CD14-positive monocyte (primary cell): ENCODE data around the gene GATC. TPM values are rescaled to one million over a fixed set of nuclear protein-coding genes. Genes with fewer than 3 reads are reported as not detected.

Experiments
- DNase-seq, 3 donors: peaks; one replicate each; pipeline ENCODE4 v3.0.0-alpha.2; 2011 to 2022
- H2AFZ ChIP-seq: 2 replicates; pipeline ENCODE4 v1.6.0; 2012; ENCODE audit warnings: mild to moderate bottlenecking, low read depth, low read length, inconsistent platforms; ENCODE audit not compliant: insufficient read depth, poor library complexity, severe bottlenecking
- H3K27ac ChIP-seq, 2 donors: 1 replicate in 1 of 2; 2 replicates in 1 of 2; pipeline ENCODE4 v1.5.1; 2012 to 2013; ENCODE audit warnings: low read length in 2 of 2, control low read depth in 1 of 2, inconsistent platforms in 1 of 2, low read depth in 1 of 2, mild to moderate bottlenecking in 1 of 2
- H3K27me3 ChIP-seq, 2 donors: one replicate each; pipeline versions ENCODE4 v1.6.0 to v1.6.1; 2011 to 2013; ENCODE audit warnings: low read length in 2 of 2; ENCODE audit not compliant: control insufficient read depth in 2 of 2, insufficient read depth in 2 of 2
- H3K36me3 ChIP-seq, 2 donors: replicated peaks in 1 of 2; 1 replicate in 1 of 2; 2 replicates in 1 of 2; pipeline versions ENCODE4 v1.5.1 to v1.6.1; 2012 to 2013; ENCODE audit warnings: low read length in 2 of 2, control low read depth in 1 of 2, inconsistent platforms in 1 of 2, mild to moderate bottlenecking in 1 of 2; ENCODE audit not compliant: insufficient read depth in 2 of 2, control insufficient read depth in 1 of 2
- H3K4me1 ChIP-seq, 2 donors: 1 replicate in 1 of 2; 2 replicates in 1 of 2; pipeline versions ENCODE4 v1.5.1 to v1.6.1; 2012 to 2013; ENCODE audit warnings: low read length in 2 of 2, control low read depth in 1 of 2, inconsistent platforms in 1 of 2, mild to moderate bottlenecking in 1 of 2, moderate library complexity in 1 of 2; ENCODE audit not compliant: insufficient read depth in 2 of 2, control insufficient read depth in 1 of 2
- H3K4me2 ChIP-seq: replicated peaks from 2 replicates; pipeline ENCODE3; 2012; ENCODE audit warnings: low read length, moderate library complexity, mild to moderate bottlenecking; ENCODE audit not compliant: poor library complexity, severe bottlenecking; ENCODE audit errors: extremely low read depth
- H3K4me3 ChIP-seq, 3 experiments: fragments of 200-600 bp in 1 of 3; sonication (generic) in 1 of 3; replicated peaks in 1 of 3; 1 replicate in 2 of 3; 2 replicates in 1 of 3; pipeline ENCODE4 v1.5.1; 2011 to 2013; ENCODE audit warnings: low read length in 3 of 3, mild to moderate bottlenecking in 3 of 3, control low read depth in 2 of 3, low read depth in 2 of 3, inconsistent platforms in 1 of 3, moderate library complexity in 1 of 3
- H3K79me2 ChIP-seq: 2 replicates; pipeline ENCODE4 v1.6.0; 2012; ENCODE audit warnings: mild to moderate bottlenecking, control low read depth, inconsistent platforms, low read length, moderate library complexity; ENCODE audit not compliant: insufficient read depth
- H3K9ac ChIP-seq: 2 replicates; pipeline ENCODE4 v1.6.0; 2017; ENCODE audit warnings: low read length, mild to moderate bottlenecking; ENCODE audit not compliant: insufficient read depth, poor library complexity, severe bottlenecking
- H3K9me3 ChIP-seq, 2 donors: replicated peaks in 1 of 2; 1 replicate in 1 of 2; 2 replicates in 1 of 2; pipeline versions ENCODE4 v1.5.1 to v1.6.1; 2012 to 2013; ENCODE audit warnings: low read length in 2 of 2, control low read depth in 1 of 2; ENCODE audit not compliant: control insufficient read depth in 1 of 2, insufficient read depth in 1 of 2
- H4K20me1 ChIP-seq: 2 replicates; pipeline ENCODE4 v1.6.0; 2012; ENCODE audit warnings: mild to moderate bottlenecking, low read length, control low read depth, moderate library complexity; ENCODE audit not compliant: insufficient read depth
- H3K27ac Mint-ChIP-seq, 7 donors: one replicate each; pipeline ENCODE4 v1.8.0; 2020; ENCODE audit warnings: mild to moderate bottlenecking in 7 of 7, mixed read lengths in 7 of 7, moderate library complexity in 6 of 7, inconsistent platforms in 2 of 7
- H3K27me3 Mint-ChIP-seq, 3 donors: one replicate each; pipeline ENCODE4 v1.8.0; 2021 to 2022; ENCODE audit warnings: low read depth in 3 of 3, mild to moderate bottlenecking in 3 of 3, mixed read lengths in 3 of 3, moderate library complexity in 3 of 3, inconsistent platforms in 1 of 3
- H3K36me3 Mint-ChIP-seq, 2 donors: one replicate each; pipeline ENCODE4 v1.8.0; 2020; ENCODE audit warnings: mixed read lengths in 2 of 2, inconsistent platforms in 1 of 2, mild to moderate bottlenecking in 1 of 2
- H3K4me1 Mint-ChIP-seq: one replicate; pipeline ENCODE4 v1.8.0; 2020; ENCODE audit warnings: mild to moderate bottlenecking, mixed read lengths
- H3K4me3 Mint-ChIP-seq, 2 donors: one replicate each; pipeline ENCODE4 v1.8.0; 2020; ENCODE audit warnings: mild to moderate bottlenecking in 2 of 2, mixed read lengths in 2 of 2, moderate library complexity in 1 of 2
- H3K9me3 Mint-ChIP-seq, 7 donors: one replicate each; pipeline ENCODE4 v1.8.0; 2020 to 2022; ENCODE audit warnings: mixed read lengths in 7 of 7, mild to moderate bottlenecking in 6 of 7, moderate library complexity in 6 of 7, inconsistent platforms in 2 of 7
- CTCF ChIP-seq: fragments of 200-600 bp; IDR thresholded peaks from one replicate; pipeline ENCODE4 v1.8.0; 2022; ENCODE audit warnings: antibody characterized with exemption, mild to moderate bottlenecking
- WGBS: methylation state at CpG from one replicate; pipeline ENCODE4 v1.1.5; 2013; ENCODE audit warnings: missing lambda C conversion rate; ENCODE audit not compliant: insufficient coverage; 5-methylcytosine and 5-hydroxymethylcytosine counted together
- intact Hi-C, 2 donors: fragments of 100-400 bp; cut with micrococcal nuclease; formaldehyde crosslinking; loops; one replicate each; pipeline versions ENCODE4 v1.15.0 to v1.15.1; 2023
- polyA plus RNA-seq, 3 donors: library from polyadenylated mRNA; depleted of rRNA in 1 of 3; unstranded in 2 of 3; stranded (reverse) in 1 of 3; fragments of 300-500 nt in 2 of 3; fragments of >200 nt in 1 of 3; fragmentation: Illumina TruSeq in 2 of 3; gene quantifications; 1 replicate in 2 of 3; 2 replicates in 1 of 3; pipeline ENCODE4 v1.2.3, GENCODE V29; 2012 to 2021

GATC gene
- polyA plus RNA-seq, 3 donors = 10.7 to 13.8 (median 11.3) TPM

GRCh38 chr12:120463712-120464111 is 17.5 kb downstream of the GATC start:
- H3K27ac ChIP-seq = no peak overlapping the region
- H3K9me3 ChIP-seq = no peaks in the 10 kb centered on the region
- H3K4me2 ChIP-seq = no peak overlapping the region
- TF ChIP-seq CTCF = no peak
- WGBS = 100% methylated on average over 3 of the region's 5 CpGs
- no peak overlapping the region for H2AFZ ChIP-seq
- H3K27me3 Mint-ChIP-seq = no peaks in the 10 kb centered on the region
- intact Hi-C loops = no loop called here
- peaks cover 91% of the 10 kb centered on the region for H4K20me1 ChIP-seq
- H3K27ac Mint-ChIP-seq = no peak overlapping the region
- H3K36me3 ChIP-seq = peaks cover 72 to 90% of the 10 kb centered on the region in 2 donors
- H3K79me2 ChIP-seq = peaks cover 75% of the 10 kb centered on the region
- no peak overlapping the region for H3K4me3 ChIP-seq
- no peak overlapping the region for H3K4me3 Mint-ChIP-seq
- H3K9me3 Mint-ChIP-seq = peaks cover 0 to 2% (median 0%) of the 10 kb centered on the region in 7 donors
- H3K4me1 ChIP-seq = peaks cover 7 to 18% of the 10 kb centered on the region in 2 donors
- no peaks in the 10 kb centered on the region for H3K27me3 ChIP-seq
- peaks cover 67 to 87% of the 10 kb centered on the region in 2 donors for H3K36me3 Mint-ChIP-seq
- H3K9ac ChIP-seq = no peak overlapping the region
- DNase-seq = no peak
- peaks cover 23% of the 10 kb centered on the region for H3K4me1 Mint-ChIP-seq

- no peak overlapping the region for H3K4me2 ChIP-seq
- Mint-ChIP-seq H3K4me1 (peaks cover 28% of the 10 kb centered on the region), H3K27me3 (no peaks in the 10 kb centered on the region), H3K4me3 (no peak overlapping the region), H3K9me3 (peaks cover 0 to 2% (median 0%) of the 10 kb centered on the region in 7 donors), H3K27ac (peak overlapping the region in 4 of 7 donors; percentile 16 to 78 (median 24)), H3K36me3 (peaks cover 50 to 67% of the 10 kb centered on the region in 2 donors)
- H4K20me1 ChIP-seq = peaks cover 78% of the 10 kb centered on the region
- intact Hi-C loops = no loop called here
- H3K27me3 ChIP-seq = no peaks in the 10 kb centered on the region
- peaks cover 58 to 69% of the 10 kb centered on the region in 2 donors for H3K36me3 ChIP-seq
- no peak overlapping the region for H3K27ac ChIP-seq
- H3K9me3 ChIP-seq = no peaks in the 10 kb centered on the region
- peak in 1 of 3 donors; percentile 39 for DNase-seq
- no peak overlapping the region for H2AFZ ChIP-seq
- H3K4me1 ChIP-seq = peaks cover 14 to 26% of the 10 kb centered on the region in 2 donors
- no peak overlapping the region for H3K9ac ChIP-seq
- no peak overlapping the region for H3K4me3 ChIP-seq
- no peak for TF ChIP-seq CTCF
- H3K79me2 ChIP-seq = peaks cover 88% of the 10 kb centered on the region
- WGBS = no CpG with 5 or more reads among the region's 5 CpGs
These were observed 19.5 kb downstream of the GATC start for GRCh38 chr12:120465756-120466155.
